Measurements from ENCODE around the gene TMEM258.
A peak's percentile ranks its signal among the peaks of the same experiment; 100 is the strongest.

Gene TMEM258

DNA sequence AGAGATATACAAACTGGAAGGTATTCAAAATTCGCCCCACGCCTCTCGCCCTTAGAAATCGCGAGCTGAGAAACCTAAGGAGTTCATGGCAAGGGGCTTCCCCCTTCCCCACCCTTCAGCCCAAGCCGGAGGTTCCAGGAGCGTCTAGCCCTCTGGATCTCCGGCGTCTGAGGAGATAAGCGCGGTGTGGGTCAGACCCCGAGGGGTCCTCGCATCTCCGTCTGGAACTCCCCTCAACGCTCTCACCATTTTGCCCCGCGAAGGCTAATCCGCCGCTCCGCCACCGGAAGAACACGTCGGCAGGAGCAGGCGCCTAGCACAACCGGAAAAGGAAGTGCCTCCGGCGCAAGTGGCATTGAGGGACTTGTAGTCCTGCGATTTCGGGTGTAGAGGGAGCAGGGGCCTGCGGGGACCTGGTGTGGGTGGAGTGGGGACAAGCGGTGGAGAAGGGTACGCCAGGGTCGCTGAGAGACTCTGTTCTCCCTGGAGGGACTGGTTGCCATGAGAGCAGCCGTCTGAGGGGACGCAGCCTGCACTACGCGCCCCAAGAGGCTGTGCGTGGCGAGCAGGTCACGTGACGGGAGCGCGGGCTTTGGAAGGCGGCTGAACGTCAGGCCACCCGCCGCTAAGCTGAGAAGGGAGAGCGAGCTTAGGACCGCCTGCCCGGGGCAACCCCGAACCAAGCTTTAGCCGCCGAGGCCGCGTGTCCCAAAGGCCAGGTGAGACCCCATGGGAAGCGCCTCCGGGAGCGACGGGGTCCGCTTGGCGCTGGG, at the start of gene TMEM258, which contains the start of gene FEN1:
TSS of gene TMEM258 (minus strand) at position 290 of the 773 bp plus-strand sequence. CDS start at position 249, 41 bp downstream.
TSS of gene FEN1 (plus strand) at position 602 of the 773 bp plus-strand sequence. CDS start 2,451 bp downstream, outside the sequence.
- DNase-seq = peak; percentile 96

DNA sequence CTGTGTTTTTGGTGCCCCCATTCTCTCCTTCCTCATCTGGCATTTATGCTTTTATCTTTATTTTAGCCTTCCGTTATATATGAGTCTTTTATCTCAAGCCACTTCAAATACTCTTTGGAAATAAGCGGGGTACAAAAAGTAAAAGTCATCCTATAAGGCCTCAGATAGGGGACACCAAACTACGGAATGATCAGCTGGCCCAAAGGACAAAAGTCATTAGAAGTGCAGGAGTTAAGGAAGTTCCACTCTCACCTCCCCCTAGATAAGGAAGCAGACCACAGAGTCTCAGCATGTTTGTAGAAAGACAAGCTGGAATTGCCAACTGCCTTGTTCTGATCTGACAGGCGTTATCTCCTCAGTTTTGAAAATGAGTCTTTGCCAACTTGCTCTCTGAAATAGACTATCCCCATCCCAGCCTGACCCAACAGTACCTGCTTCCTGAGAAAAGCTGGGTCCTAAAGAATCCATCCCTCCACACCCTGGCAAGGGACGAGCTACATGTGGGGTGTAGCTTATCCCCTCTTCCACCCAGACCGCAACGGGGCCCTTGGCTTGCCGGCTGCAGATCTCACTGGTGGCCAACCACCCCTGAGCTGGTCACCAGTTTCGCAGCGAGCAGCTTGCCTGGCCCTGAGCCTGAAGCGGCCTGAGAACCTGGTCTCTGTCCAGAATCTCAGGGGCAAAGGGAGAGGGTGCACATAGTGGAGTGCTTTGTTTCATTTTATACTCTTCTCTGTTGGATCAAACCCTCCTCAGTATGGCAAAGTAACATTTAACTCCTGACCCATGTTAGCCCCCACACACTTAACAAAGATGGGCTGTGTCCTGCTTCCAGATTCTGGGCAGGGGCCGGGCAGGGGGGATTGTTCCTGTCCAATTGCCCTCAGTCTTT, 49.5 kb upstream of the TMEM258 start:
- DNase-seq = no peak

DNA sequence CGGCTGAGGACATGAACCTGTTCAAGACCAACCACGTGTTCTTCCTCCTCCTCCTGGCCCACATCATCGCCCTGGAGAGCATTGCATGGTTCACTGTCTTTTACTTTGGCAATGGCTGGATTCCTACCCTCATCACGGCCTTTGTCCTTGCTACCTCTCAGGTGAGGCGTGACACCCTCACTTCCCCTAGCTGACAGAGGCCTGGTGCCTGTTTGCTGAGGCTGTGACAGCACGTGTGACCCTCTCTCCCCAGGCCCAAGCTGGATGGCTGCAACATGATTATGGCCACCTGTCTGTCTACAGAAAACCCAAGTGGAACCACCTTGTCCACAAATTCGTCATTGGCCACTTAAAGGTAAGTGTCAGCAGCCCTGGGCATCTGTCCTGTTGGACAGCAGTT, 48.0 kb upstream of the TMEM258 start:
- DNase-seq = no peak

- DNase-seq = no peak
These were observed 47.3 kb upstream of the TMEM258 start for GRCh38 chr11:61839742-61840141.

- no peak for DNase-seq
These were observed 46.5 kb upstream of the TMEM258 start for GRCh38 chr11:61838921-61839320.

- no peak for DNase-seq
These were observed 46.1 kb upstream of the TMEM258 start for GRCh38 chr11:61838501-61838900.

- no peak for DNase-seq
These were observed 45.1 kb upstream of the TMEM258 start for GRCh38 chr11:61837411-61838005.

DNA sequence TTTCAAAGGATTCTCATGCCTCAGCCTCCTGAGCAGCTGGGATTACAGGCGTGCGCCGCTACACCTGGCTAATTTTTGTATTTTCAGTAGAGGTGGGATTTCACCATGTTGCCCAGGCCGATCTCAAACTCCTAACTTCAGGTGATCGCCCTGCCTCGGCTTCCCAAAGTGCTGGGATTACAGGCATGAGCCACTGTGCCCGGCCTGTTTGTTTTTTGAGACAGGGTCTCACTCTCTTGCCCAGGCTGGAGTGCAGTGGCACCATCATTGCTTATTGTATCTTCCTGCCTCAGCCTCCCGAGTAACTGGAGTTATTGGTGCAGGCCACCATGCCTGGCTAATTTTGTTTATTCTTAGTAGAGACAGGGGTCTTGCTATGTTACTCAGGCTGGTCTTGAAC, 43.8 kb upstream of the TMEM258 start:
- no peak for DNase-seq

- DNase-seq = no peak
These were observed 42.1 kb upstream of the TMEM258 start for GRCh38 chr11:61834278-61835048.

GRCh38 chr11:61833926-61834277, 41.5 kb upstream of the TMEM258 start:
- DNase-seq = no peak

DNA sequence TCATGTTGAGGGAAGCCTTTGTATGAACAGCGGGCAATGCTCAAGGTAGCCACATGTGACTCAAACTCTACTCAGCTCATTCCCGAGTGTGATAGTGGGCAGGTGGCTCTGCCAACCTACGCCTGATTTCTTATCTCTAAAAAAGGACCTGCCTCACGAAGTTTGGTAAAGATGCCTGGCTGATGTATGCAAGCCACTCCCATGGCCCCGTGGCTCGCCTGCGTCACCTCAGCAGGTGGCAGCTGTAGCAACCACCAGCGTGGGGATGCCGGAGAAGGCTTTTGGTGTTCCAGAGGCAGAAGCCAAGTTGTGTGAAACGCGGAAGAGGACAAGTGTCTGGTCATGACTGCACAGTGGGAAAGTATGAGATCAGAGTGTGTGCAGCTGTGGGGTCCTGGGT, 41.1 kb upstream of the TMEM258 start:
- DNase-seq = no peak

GRCh38 chr11:61832754-61833153, 40.4 kb upstream of the TMEM258 start:
- DNase-seq = no peak

DNA sequence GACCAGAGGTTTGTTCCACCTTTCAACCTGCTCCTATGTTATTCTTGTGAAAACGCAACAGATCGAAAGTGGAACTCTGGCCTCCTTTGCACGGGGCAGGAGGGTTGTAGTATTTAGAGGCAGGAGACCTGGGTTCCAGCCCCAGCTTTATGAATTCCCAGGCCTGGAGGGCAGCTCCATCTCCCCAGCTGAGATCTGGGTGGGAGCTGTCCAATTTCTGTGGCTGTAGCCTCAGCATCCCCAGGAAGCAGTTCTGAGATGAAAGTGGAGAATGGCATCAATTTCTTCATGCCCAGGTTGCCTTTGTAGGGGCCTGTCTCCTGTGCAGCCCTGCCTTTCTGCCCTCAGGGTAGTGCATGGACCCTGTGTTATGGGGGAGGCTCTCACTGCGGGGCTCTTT, 39.8 kb upstream of the TMEM258 start:
- DNase-seq = no peak

DNA sequence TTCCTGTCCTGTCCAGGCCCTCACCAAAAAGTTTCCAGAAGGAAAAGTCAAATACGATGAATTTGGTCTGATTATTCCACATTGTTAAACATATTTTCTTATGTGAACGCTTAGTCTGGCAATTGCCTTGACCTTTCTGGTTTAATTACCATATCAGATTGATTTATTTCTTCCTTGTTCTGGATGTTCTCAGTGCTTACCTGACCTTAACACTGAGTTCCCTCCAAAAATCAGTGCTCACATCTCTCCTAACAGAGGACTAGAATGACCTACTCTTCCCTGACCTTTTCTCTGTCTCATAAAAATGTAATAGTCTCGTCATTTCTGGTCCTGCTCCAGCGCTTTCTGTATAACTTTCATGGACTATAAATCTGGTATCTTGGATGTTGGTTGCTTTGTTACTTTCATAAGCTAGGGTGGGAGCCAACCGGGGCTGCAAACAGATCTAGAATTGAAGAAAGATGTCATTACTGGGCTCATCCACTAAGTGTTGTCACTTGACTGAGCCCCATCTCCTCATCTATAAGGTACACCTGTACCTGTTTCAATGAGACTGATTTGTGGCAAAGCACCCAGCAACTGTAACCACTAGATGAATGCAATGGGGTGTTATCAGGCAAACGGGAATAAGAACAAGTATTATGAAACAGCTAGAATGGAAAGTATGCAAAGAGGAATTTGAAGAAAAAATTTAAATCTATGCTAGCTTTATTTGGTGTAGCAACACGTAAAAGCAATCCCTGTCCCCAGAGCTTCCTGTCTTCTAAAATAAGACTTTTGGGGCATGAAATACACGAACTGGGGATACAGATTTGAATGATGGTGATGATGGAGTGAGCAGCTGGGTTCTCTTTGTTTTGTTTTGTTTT, 38.1 kb upstream of the TMEM258 start:
- DNase-seq = no peak

DNA sequence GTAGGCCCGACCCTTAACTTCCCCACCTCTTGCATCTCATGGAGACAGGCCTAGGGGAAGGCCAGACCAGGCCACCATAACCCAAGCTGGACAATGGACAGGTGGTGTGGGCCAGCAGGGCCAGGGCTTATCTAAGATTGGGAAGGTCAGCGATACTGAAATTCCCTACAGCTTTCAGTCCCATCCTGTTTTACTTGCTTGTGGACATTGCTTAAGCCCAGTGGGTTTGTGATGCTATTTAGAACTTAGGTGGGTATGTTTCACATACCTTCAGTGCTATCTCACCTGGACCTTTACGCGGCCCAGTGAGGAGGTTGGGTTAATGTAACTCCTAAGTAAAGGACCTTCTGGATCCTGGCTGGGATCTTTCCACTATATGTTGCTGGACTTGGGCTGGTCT, 37.4 kb upstream of the TMEM258 start:
- DNase-seq = no peak

DNA sequence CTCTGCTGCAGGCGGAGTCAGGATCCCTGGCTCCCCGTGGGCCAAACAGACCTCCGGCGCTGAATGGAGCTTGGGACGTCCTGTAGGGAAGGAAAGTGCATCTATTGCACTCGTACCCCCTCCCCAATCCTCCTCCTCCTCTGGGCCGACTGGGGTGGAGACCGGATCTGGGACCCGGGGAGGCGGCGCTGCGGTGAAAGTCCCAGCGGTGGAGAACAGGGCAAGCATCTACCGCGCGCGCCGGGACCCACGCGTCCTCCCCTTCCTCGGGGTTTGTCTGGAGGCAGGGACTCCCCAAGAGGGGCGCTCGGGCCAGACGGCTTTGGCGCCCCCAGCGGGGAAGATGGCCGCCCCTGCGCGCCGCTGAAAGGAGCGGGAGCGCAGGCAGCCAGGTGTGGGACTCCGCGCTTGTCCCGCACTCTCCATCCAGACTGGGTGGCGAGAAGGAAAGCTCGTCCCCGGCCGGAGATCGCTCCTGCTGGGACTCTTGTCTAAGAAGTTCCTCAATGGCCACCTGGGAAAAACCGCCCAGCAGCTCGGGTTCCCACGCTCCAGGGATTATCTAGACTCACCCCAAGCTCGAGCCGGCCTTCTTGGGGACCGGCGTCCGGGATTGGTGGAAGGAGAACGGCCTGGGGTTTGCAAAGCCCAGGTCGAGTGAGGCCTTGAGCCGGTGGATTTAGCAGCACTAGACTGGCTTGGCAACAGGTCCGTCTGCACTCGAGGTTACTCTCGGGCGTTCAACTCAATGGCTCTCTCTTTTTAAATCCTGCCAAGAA, 36.4 kb upstream of the TMEM258 start:
- peak; percentile 73 for DNase-seq

GRCh38 chr11:61828379-61828628, 35.9 kb upstream of the TMEM258 start:
- DNase-seq = no peak

- DNase-seq = peak; percentile 98
These were observed 35.4 kb upstream of the TMEM258 start, which contains the start of gene FADS2 for GRCh38 chr11:61827571-61828378. TSS of gene FADS2 (plus strand) at chr11:61828300. CDS start at chr11:61828391, 91 bp downstream.

DNA sequence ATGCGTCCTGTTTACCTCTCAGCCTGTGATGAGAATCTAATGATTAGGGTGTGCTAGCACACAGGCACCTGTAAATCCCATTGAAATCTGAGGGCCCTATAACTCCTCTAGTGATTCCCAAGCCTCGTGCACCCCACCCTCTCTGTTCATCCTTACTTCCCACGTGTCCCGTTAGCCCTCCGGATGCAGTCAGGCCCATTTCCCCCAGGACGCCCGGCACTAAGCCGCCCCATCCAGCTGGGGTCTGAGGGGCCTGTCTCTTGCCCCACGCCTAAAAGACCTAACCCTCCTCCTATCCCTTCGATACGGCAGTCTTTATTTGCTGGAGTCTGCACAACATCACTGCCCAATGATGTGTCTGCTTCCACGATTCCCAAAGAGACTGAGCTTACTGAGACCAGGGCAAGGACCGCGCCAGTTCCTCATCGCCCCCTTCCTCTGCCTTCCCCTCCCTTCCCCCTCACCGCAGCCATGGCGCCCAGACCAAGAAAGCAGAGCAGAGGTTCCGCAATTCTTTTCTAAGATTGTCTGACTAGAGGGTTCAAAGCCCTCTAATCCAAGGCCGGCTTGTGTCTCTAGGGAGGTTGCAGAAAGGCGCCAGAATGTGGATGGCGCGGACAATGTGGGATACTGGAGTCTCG, 34.7 kb upstream of the TMEM258 start:
- peak; percentile 42 for DNase-seq

GRCh38 chr11:61820174-61820573, 27.8 kb upstream of the TMEM258 start:
- no peak for DNase-seq

Data from DMS53 (cell line).